ENCODE results near the gene KANTR.

GRCh38 chrX:53088136-53088974 is 5.6 kb upstream of the KANTR start:
- TF ChIP-seq CTCF (IDR thresholded peaks at IDR 0.05) (no peak), POLR2A (IDR thresholded peaks at IDR 0.05) (no peak)
